ENCODE results near the gene SHROOM4. TPM values are rescaled to one million over a fixed set of nuclear protein-coding genes. Genes with fewer than 3 reads are reported as not detected.

SHROOM4 gene
- total RNA-seq, 1 experiment from 2014 or later = 0.13 TPM

- H3K4me3 ChIP-seq (ENCODE audit: low read depth in 2 of 2, low read length in 2 of 2) = no peak overlapping the region
- CTCF ChIA-PET = interaction anchor here (0.5 kb wide), 1 partner anchor 596 kb away, joined by 3 read pairs; no protein-coding TSS in a partner anchor
- TF ChIP-seq TCF7L2 (IDR thresholded peaks at IDR 0.05; ENCODE audit: low read depth, low read length) (no peak), POLR2AphosphoS5 (IDR thresholded peaks at IDR 0.05; ENCODE audit: low read depth, low read length) (no peak), SIN3A (IDR thresholded peaks at IDR 0.05; ENCODE audit: borderline replicate concordance, insufficient read depth, low read depth, low read length) (no peak), REST (IDR thresholded peaks at IDR 0.05; ENCODE audit: insufficient read depth in 1 of 2, low read depth in 2 of 2, low read length in 1 of 2) (no peak), CTCF (IDR thresholded peaks at IDR 0.05) (no peak)
- intact Hi-C loops (cut with micrococcal nuclease; ENCODE audit: unreplicated experiment) (loop anchor here (10.0 kb wide), 1 partner anchor 672 kb away; no protein-coding TSS in a partner anchor), in situ Hi-C loops (cut with HindIII; ENCODE audit: low pct_unique_long_range_greater_than_20kb, low sequenced_read_pairs) (no loop called here)
- ATAC-seq (no peak), DNase-seq (ENCODE audit: low read depth, low spot score) (no peak)
- no peaks in the 10 kb centered on the region for H3K27me3 ChIP-seq (ENCODE audit: control insufficient read depth, insufficient read depth, low read length)
- no peaks in the 10 kb centered on the region for H3K9me3 ChIP-seq (ENCODE audit: control insufficient read depth, insufficient read depth, low read depth, low read length)
- BruUV-seq (replicated peaks) = no TSS peak
- no peak overlapping the region for H3K27ac ChIP-seq (ENCODE audit: low read length)
- H3K4me1 ChIP-seq (ENCODE audit: control insufficient read depth, insufficient read depth, low read length) = no peaks in the 10 kb centered on the region
- POLR2A ChIA-PET = no interaction called here
- no peaks in the 10 kb centered on the region for H3K36me3 ChIP-seq (ENCODE audit: control insufficient read depth, insufficient read depth, low read length)
These were observed 227.6 kb downstream of the SHROOM4 start for GRCh38 chrX:50586407-50586806.

- no peaks in the 10 kb centered on the region for H3K9me3 ChIP-seq (ENCODE audit: control insufficient read depth, insufficient read depth, low read depth, low read length)
- no peaks in the 10 kb centered on the region for H3K4me1 ChIP-seq (ENCODE audit: control insufficient read depth, insufficient read depth, low read length)
- ChIA-PET POLR2A (no interaction called here), CTCF (no interaction called here)
- no peak overlapping the region for H3K4me3 ChIP-seq (ENCODE audit: low read depth in 2 of 2, low read length in 2 of 2)
- no peaks in the 10 kb centered on the region for H3K27me3 ChIP-seq (ENCODE audit: control insufficient read depth, insufficient read depth, low read length)
- in situ Hi-C loops (cut with HindIII; ENCODE audit: low pct_unique_long_range_greater_than_20kb, low sequenced_read_pairs) (no loop called here), intact Hi-C loops (cut with micrococcal nuclease; ENCODE audit: unreplicated experiment) (loop anchor here (10.0 kb wide), 1 partner anchor 667 kb away; no protein-coding TSS in a partner anchor)
- no TSS peak for BruUV-seq (replicated peaks)
- H3K27ac ChIP-seq (ENCODE audit: low read length) = no peak overlapping the region
- no peak for TF ChIP-seq CTCF (IDR thresholded peaks at IDR 0.05)
- no peak for TF ChIP-seq SIN3A (IDR thresholded peaks at IDR 0.05; ENCODE audit: borderline replicate concordance, insufficient read depth, low read depth, low read length)
- TF ChIP-seq TCF7L2 (IDR thresholded peaks at IDR 0.05; ENCODE audit: low read depth, low read length) = no peak
- no peak for TF ChIP-seq REST (IDR thresholded peaks at IDR 0.05; ENCODE audit: insufficient read depth in 1 of 2, low read depth in 2 of 2, low read length in 1 of 2)
- TF ChIP-seq POLR2AphosphoS5 (IDR thresholded peaks at IDR 0.05; ENCODE audit: low read depth, low read length) = no peak
- DNase-seq (ENCODE audit: low read depth, low spot score) (no peak), ATAC-seq (no peak)
- H3K36me3 ChIP-seq (ENCODE audit: control insufficient read depth, insufficient read depth, low read length) = no peaks in the 10 kb centered on the region
These were observed 232.6 kb downstream of the SHROOM4 start for GRCh38 chrX:50581405-50581804.

All from Panc1 (cell line).